GM18517 (cell line): Measurements from ENCODE around the gene EDC4.
"Not testable (repeated sequence)": the region's sequence is repeated elsewhere in the genome, so short reads cannot be mapped to it uniquely, and the experiment has no call there.

Source experiments
- ATAC-seq: cut with Tn5 transposase; IDR thresholded peaks from one replicate; pipeline ENCODE4 v1.9.1; 2021; ENCODE audit warnings: mild to moderate bottlenecking, moderate library complexity; ENCODE audit not compliant: unreplicated experiment

EDC4 gene

GRCh38 chr16:67872631-67873434 lies at the start of gene EDC4:
TSS of gene EDC4 (plus strand) at chr16:67873052. CDS start at chr16:67873262, 210 bp downstream.
- peak; percentile 66 for ATAC-seq

- ATAC-seq: no peak
Observed at GRCh38 chr16:67825119-67825518, 47.7 kb upstream of the EDC4 start.

- ATAC-seq: no peak
Observed at GRCh38 chr16:67825906-67826305, 46.9 kb upstream of the EDC4 start.

- no peak for ATAC-seq
Observed at GRCh38 chr16:67828651-67829050, 44.2 kb upstream of the EDC4 start.

- no peak for ATAC-seq
Observed at GRCh38 chr16:67833030-67833414, 39.8 kb upstream of the EDC4 start.

- peak; percentile 95 for ATAC-seq
Observed at GRCh38 chr16:67833415-67834241, 39.2 kb upstream of the EDC4 start.

GRCh38 chr16:67834242-67834614 lies 38.6 kb upstream of the EDC4 start:
- no peak for ATAC-seq

- ATAC-seq: not testable (repeated sequence)
Observed at GRCh38 chr16:67837190-67837589, 35.7 kb upstream of the EDC4 start.

GRCh38 chr16:67837811-67838210 lies 35.0 kb upstream of the EDC4 start:
- ATAC-seq: no peak

- ATAC-seq: no peak
Observed at GRCh38 chr16:67841198-67841815, 31.5 kb upstream of the EDC4 start.

GRCh38 chr16:67841816-67842508 lies 30.9 kb upstream of the EDC4 start, which contains the start of gene THAP11:
TSS of gene THAP11 (plus strand) at chr16:67842320. CDS start at chr16:67842555, 235 bp downstream.
- ATAC-seq: peak; percentile 51

GRCh38 chr16:67842509-67843342 lies 30.1 kb upstream of the EDC4 start:
- ATAC-seq: peak; percentile 13

- no peak for ATAC-seq
Observed at GRCh38 chr16:67843343-67843765, 29.5 kb upstream of the EDC4 start.

GRCh38 chr16:67844497-67844896 lies 28.4 kb upstream of the EDC4 start:
- no peak for ATAC-seq

GRCh38 chr16:67845291-67846062 lies 27.4 kb upstream of the EDC4 start:
- ATAC-seq: no peak

GRCh38 chr16:67846063-67846319 lies 26.9 kb upstream of the EDC4 start:
- ATAC-seq: no peak

GRCh38 chr16:67846320-67847063 lies 26.4 kb upstream of the EDC4 start, which contains the start of gene NUTF2:
TSS of gene NUTF2 (plus strand) at chr16:67846933. CDS start at chr16:67865131, 18,198 bp downstream.
- ATAC-seq: peak; percentile 59

- ATAC-seq: peak; percentile 36
Observed at GRCh38 chr16:67847064-67847861, 25.6 kb upstream of the EDC4 start, which contains the start of gene CENPT. TSS of gene CENPT (minus strand) at chr16:67847693. CDS start at chr16:67833859, 13,834 bp downstream.
